ENCODE measurements around the gene FAR1.

The FAR1 gene

GRCh38 chr11:13629779-13630178, 38.7 kb upstream of the FAR1 start:
- no peak overlapping the region for H3K9ac ChIP-seq (ENCODE audit: low read length)
- no peaks in the 10 kb centered on the region for H3K27me3 ChIP-seq (ENCODE audit: low read length)
- no peak overlapping the region for H3K27ac ChIP-seq (ENCODE audit: low read depth, low read length)
- TF ChIP-seq EZH2phosphoT487 (conservative IDR thresholded peaks at IDR 0.05; ENCODE audit: low read length) (no peak), CTCF (IDR thresholded peaks at IDR 0.05; ENCODE audit: insufficient read depth, low read length, poor library complexity, severe bottlenecking) (no peak)
- no peaks in the 10 kb centered on the region for H3K9me3 ChIP-seq (ENCODE audit: insufficient read depth, low read length)
- no peaks in the 10 kb centered on the region for H3K79me2 ChIP-seq (ENCODE audit: insufficient read depth, low read length)
- no peak overlapping the region for H2AFZ ChIP-seq (ENCODE audit: low read depth, low read length, severe bottlenecking)
- no peaks in the 10 kb centered on the region for H3F3A ChIP-seq (ENCODE audit: insufficient read depth)
- H4K20me1 ChIP-seq (ENCODE audit: low read depth, low read length) = no peaks in the 10 kb centered on the region
- no peaks in the 10 kb centered on the region for H3K9me2 ChIP-seq (replicated peaks; ENCODE audit: insufficient read depth, low read length)
- H3K4me2 ChIP-seq (ENCODE audit: low read depth, low read length, poor library complexity, severe bottlenecking) = no peak overlapping the region
- H3K36me3 ChIP-seq (ENCODE audit: low read length) = no peaks in the 10 kb centered on the region
- no peak overlapping the region for H3K4me3 ChIP-seq (ENCODE audit: insufficient read depth, low read length, poor library complexity, severe bottlenecking)

GRCh38 chr11:13635290-13635689, 33.2 kb upstream of the FAR1 start:
- Histone ChIP-seq H3K27me3 (ENCODE audit: low read length) (no peaks in the 10 kb centered on the region), H3F3A (ENCODE audit: insufficient read depth) (no peaks in the 10 kb centered on the region), H3K4me3 (ENCODE audit: insufficient read depth, low read length, poor library complexity, severe bottlenecking) (no peak overlapping the region), H3K9me3 (ENCODE audit: insufficient read depth, low read length) (no peaks in the 10 kb centered on the region), H4K20me1 (ENCODE audit: low read depth, low read length) (no peaks in the 10 kb centered on the region), H3K9me2 (replicated peaks; ENCODE audit: insufficient read depth, low read length) (no peaks in the 10 kb centered on the region), H3K36me3 (ENCODE audit: low read length) (no peaks in the 10 kb centered on the region), H3K4me2 (ENCODE audit: low read depth, low read length, poor library complexity, severe bottlenecking) (no peak overlapping the region), H3K79me2 (ENCODE audit: insufficient read depth, low read length) (no peaks in the 10 kb centered on the region), H3K9ac (ENCODE audit: low read length) (no peak overlapping the region), H2AFZ (ENCODE audit: low read depth, low read length, severe bottlenecking) (no peak overlapping the region), H3K27ac (ENCODE audit: low read depth, low read length) (no peak overlapping the region)
- TF ChIP-seq EZH2phosphoT487 (conservative IDR thresholded peaks at IDR 0.05; ENCODE audit: low read length) (no peak), CTCF (IDR thresholded peaks at IDR 0.05; ENCODE audit: insufficient read depth, low read length, poor library complexity, severe bottlenecking) (no peak)

- H2AFZ ChIP-seq (ENCODE audit: low read depth, low read length, severe bottlenecking) = no peak overlapping the region
- H3K27me3 ChIP-seq (ENCODE audit: low read length) = no peaks in the 10 kb centered on the region
- TF ChIP-seq CTCF (IDR thresholded peaks at IDR 0.05; ENCODE audit: insufficient read depth, low read length, poor library complexity, severe bottlenecking) (no peak), EZH2phosphoT487 (conservative IDR thresholded peaks at IDR 0.05; ENCODE audit: low read length) (no peak)
Measured at GRCh38 chr11:13635804-13636203, 32.7 kb upstream of the FAR1 start.

More at GRCh38 chr11:13635804-13636203, 32.7 kb upstream of the FAR1 start:
- no peaks in the 10 kb centered on the region for H3K79me2 ChIP-seq (ENCODE audit: insufficient read depth, low read length)
- H3K4me2 ChIP-seq (ENCODE audit: low read depth, low read length, poor library complexity, severe bottlenecking) = no peak overlapping the region
- no peaks in the 10 kb centered on the region for H3F3A ChIP-seq (ENCODE audit: insufficient read depth)
- H3K9me3 ChIP-seq (ENCODE audit: insufficient read depth, low read length) = no peaks in the 10 kb centered on the region
- H3K4me3 ChIP-seq (ENCODE audit: insufficient read depth, low read length, poor library complexity, severe bottlenecking) = no peak overlapping the region
- H3K36me3 ChIP-seq (ENCODE audit: low read length) = no peaks in the 10 kb centered on the region
- no peak overlapping the region for H3K9ac ChIP-seq (ENCODE audit: low read length)
- H3K27ac ChIP-seq (ENCODE audit: low read depth, low read length) = no peak overlapping the region
- no peaks in the 10 kb centered on the region for H4K20me1 ChIP-seq (ENCODE audit: low read depth, low read length)
- no peaks in the 10 kb centered on the region for H3K9me2 ChIP-seq (replicated peaks; ENCODE audit: insufficient read depth, low read length)
